HepG2 (cell line): ENCODE data around the gene MRGPRG. TPM values are rescaled to one million over a fixed set of nuclear protein-coding genes. Genes with fewer than 3 reads are reported as not detected.

Source experiments
- ATAC-seq: fragments of 200-7000 bp; cut with Tn5 transposase; 3 replicates; pipeline ENCODE4 v1.9.1; 2020; ENCODE audit warnings: mild to moderate bottlenecking, moderate library complexity
- BruUV-seq: library from RNA; stranded (reverse); fragments of 400-500 nt; replicated peaks from 2 replicates; lab custom pipeline; 2021; lab: Mats Ljungman, UMichigan
- CTCF ChIA-PET: fragments of 300-600 bp; formaldehyde crosslinking; extraction: SDS; loops from one replicate; lab custom pipeline; 2021; ENCODE audit warnings: low total read pairs, inconsistent platforms, low intra/inter-chr PET ratio; lab: Yijun Ruan, JAX
- POLR2A ChIA-PET: fragments of 350-600 bp; sonication (Branson Sonifier 250); formaldehyde crosslinking; loops from one replicate; lab custom pipeline; 2020; ENCODE audit warnings: antibody characterized with exemption, inconsistent platforms; lab: Yijun Ruan, JAX
- DNase-seq: peaks from one replicate; pipeline ENCODE4 v3.0.0-alpha.2; 2015; ENCODE audit warnings: low spot score
- FAIRE-seq: peaks from 3 replicates; lab custom pipeline; 2011; peaks lifted over from hg19 to GRCh38; lab: Jason Lieb, UNC
- H2AFZ ChIP-seq: one replicate; pipeline ENCODE4 v1.6.1; 2011; ENCODE audit warnings: low read length, inconsistent platforms
- H3K27ac ChIP-seq: fragments of 300-600 bp; 3 replicates; pipeline ENCODE4 v1.8.0; 2011; ENCODE audit warnings: mixed run types, mild to moderate bottlenecking, mixed read lengths, low read length, inconsistent platforms; ENCODE audit not compliant: insufficient read depth; ENCODE audit errors: extremely low read length
- H3K27me3 ChIP-seq, 2 experiments: fragments of 200-600 bp in 1 of 2; 2 replicates in 1 of 2; 3 replicates in 1 of 2; pipeline versions ENCODE4 v1.6.0 to v1.8.0; 2011; ENCODE audit warnings: low read length in 2 of 2, mild to moderate bottlenecking in 2 of 2, moderate library complexity in 2 of 2, inconsistent platforms in 1 of 2; ENCODE audit not compliant: insufficient read depth in 2 of 2, control insufficient read depth in 1 of 2
- H3K36me3 ChIP-seq, 2 experiments: fragments of 200-600 bp in 1 of 2; replicated peaks in 1 of 2; 2 replicates in 1 of 2; 3 replicates in 1 of 2; pipeline versions ENCODE4 v1.5.1 to v1.8.0; 2011; ENCODE audit warnings: low read length in 2 of 2, inconsistent platforms in 1 of 2; ENCODE audit not compliant: insufficient read depth in 2 of 2, control insufficient read depth in 1 of 2
- H3K4me1 ChIP-seq: 2 replicates; pipeline ENCODE4 v1.5.1; 2012; ENCODE audit warnings: low read length, inconsistent platforms; ENCODE audit not compliant: insufficient read depth
- H3K4me2 ChIP-seq: 2 replicates; pipeline ENCODE4 v1.6.0; 2011; ENCODE audit warnings: low read depth, low read length, inconsistent platforms
- H3K4me3 ChIP-seq, 3 experiments: fragments of 200-600 bp in 1 of 3; sonication (generic), shearing (Covaris generic) in 1 of 3; replicated peaks in 1 of 3; 2 replicates each; pipeline ENCODE4 v1.5.1; 2011 to 2016; ENCODE audit warnings: low read length in 3 of 3, inconsistent platforms in 2 of 3, low read depth in 2 of 3, mild to moderate bottlenecking in 2 of 3, control low read depth in 1 of 3, mixed read lengths in 1 of 3; ENCODE audit not compliant: insufficient read depth in 1 of 3
- H3K79me2 ChIP-seq: one replicate; pipeline ENCODE4 v1.6.1; 2011; ENCODE audit warnings: low read length, inconsistent platforms; ENCODE audit not compliant: insufficient read depth
- H3K9ac ChIP-seq: 2 replicates; pipeline ENCODE4 v1.6.0; 2011; ENCODE audit warnings: mild to moderate bottlenecking, low read depth, low read length, inconsistent platforms; ENCODE audit not compliant: insufficient read depth
- H3K9me3 ChIP-seq: 2 replicates; pipeline ENCODE4 v1.5.1; 2012; ENCODE audit warnings: mild to moderate bottlenecking, low read length
- H4K20me1 ChIP-seq: 2 replicates; pipeline ENCODE4 v1.6.0; 2011; ENCODE audit warnings: inconsistent platforms, mild to moderate bottlenecking, low read length, moderate library complexity; ENCODE audit not compliant: insufficient read depth
- CREB1 ChIP-seq, 2 experiments: fragments of 450-650 bp in 1 of 2; IDR thresholded peaks; 2 replicates each; pipeline ENCODE4 v1.6.1; 2016 to 2017; ENCODE audit warnings: control low read depth in 1 of 2, mild to moderate bottlenecking in 1 of 2, missing compliant biosample characterization in 1 of 2, missing genetic modification characterization in 1 of 2
- MIER2 ChIP-seq: IDR thresholded peaks from 2 replicates; pipeline ENCODE4 v1.6.1; 2016; ENCODE audit warnings: missing biosample characterization, missing genetic modification reagents
- MIXL1 ChIP-seq: IDR thresholded peaks from 2 replicates; pipeline ENCODE4 v1.6.1; 2016
- PHB2 ChIP-seq: fragments of 450-650 bp; IDR thresholded peaks from 2 replicates; pipeline ENCODE4 v1.6.1; 2018; ENCODE audit not compliant: partially characterized antibody
- POGZ ChIP-seq: sonication (generic); formaldehyde crosslinking; IDR thresholded peaks from 2 replicates; pipeline ENCODE4 v1.4.0; 2020; ENCODE audit warnings: mild to moderate bottlenecking, missing genetic modification reagents
- SALL2 ChIP-seq: sonication (generic); formaldehyde crosslinking; IDR thresholded peaks from 2 replicates; pipeline ENCODE4 v1.8.1; 2023; ENCODE audit warnings: mild to moderate bottlenecking, missing genetic modification reagents, inconsistent platforms
- ZNF382 ChIP-seq: sonication (generic); formaldehyde crosslinking; IDR thresholded peaks from 2 replicates; pipeline ENCODE4 v1.5.0; 2020; ENCODE audit warnings: missing genetic modification reagents, mild to moderate bottlenecking, borderline replicate concordance
- ZNF556 ChIP-seq: sonication (generic); formaldehyde crosslinking; IDR thresholded peaks from 2 replicates; pipeline ENCODE4 v1.4.0; 2020; ENCODE audit warnings: mild to moderate bottlenecking, missing genetic modification reagents, borderline replicate concordance
- ZNF776 ChIP-seq: sonication (generic); formaldehyde crosslinking; IDR thresholded peaks from 2 replicates; pipeline ENCODE4 v1.4.0; 2020; ENCODE audit warnings: mild to moderate bottlenecking, missing genetic modification reagents
- WGBS: methylation state at CpG from one replicate; pipeline ENCODE4 v1.1.6; 2017; ENCODE audit warnings: low lambda C conversion rate; 5-methylcytosine and 5-hydroxymethylcytosine counted together
- in situ Hi-C: cut with HindIII; loops from 2 replicates; pipeline ENCODE4 v1.10.0; 2017; ENCODE audit warnings: low pct_unique_long_range_greater_than_20kb; ENCODE audit not compliant: extremely low pct_ligation_motif_present
- intact Hi-C: fragments of 100-400 bp; cut with micrococcal nuclease; formaldehyde crosslinking; loops from one replicate; pipeline ENCODE4 v1.10.0; 2022; ENCODE audit not compliant: unreplicated experiment
- polyA plus RNA-seq, 8 experiments: library from polyadenylated mRNA; depleted of rRNA in 3 of 8; stranded (reverse) in 7 of 8; unstranded in 1 of 8; fragments of >200 nt; fragmentation: Illumina TruSeq in 4 of 8; extraction: Trizol in 4 of 8; gene quantifications; 2 replicates each; pipeline versions ENCODE4 v1.2.1 to v1.2.3, GENCODE V29; 2011 to 2016; ENCODE audit warnings: low read depth in 4 of 8, missing spikeins in 1 of 8, mixed read lengths in 1 of 8; ENCODE audit not compliant: insufficient read depth in 1 of 8
- total RNA-seq, 5 experiments: library from RNA; depleted of rRNA; stranded (reverse); fragments of >200 nt; fragmentation: Illumina TruSeq; extraction: Trizol; gene quantifications; 2 replicates each; pipeline ENCODE4 v1.2.3, GENCODE V29; 2016; ENCODE audit warnings: low read depth in 1 of 5
- TF ChIP-seq, protein P1 (sequence below): sonication (generic); formaldehyde crosslinking; IDR thresholded peaks from 2 replicates; pipeline ENCODE4 v1.4.0; 2020; ENCODE audit warnings: missing genetic modification reagents

Gene MRGPRG
- total and polyA plus RNA-seq, 2 of the 13 experiments (the other 11 are each of a cell fraction or from before 2014, with no cell fraction given): not detected

DNA sequence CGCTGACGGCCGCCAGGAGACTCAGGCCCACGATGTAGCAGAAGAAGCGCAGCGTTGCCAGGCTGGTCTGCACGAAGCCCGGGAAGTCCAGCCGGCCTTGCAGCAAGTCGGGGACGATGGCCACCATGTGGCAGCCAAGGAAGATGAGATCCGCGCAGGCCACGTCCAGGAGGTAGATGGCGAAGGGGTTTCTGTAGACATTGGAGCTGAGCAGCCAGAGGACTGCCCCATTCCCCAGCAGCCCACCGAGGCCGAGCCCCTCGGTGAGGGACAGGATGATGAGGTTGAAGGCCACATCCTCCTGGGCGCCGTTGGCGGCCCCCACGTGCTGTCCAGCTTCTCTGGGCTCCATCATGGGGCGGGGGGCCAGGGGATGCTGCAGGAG lies 9.8 kb upstream of the MRGPRG start:
- Histone ChIP-seq H4K20me1 (no peaks in the 10 kb centered on the region), H3K4me1 (no peaks in the 10 kb centered on the region), H3K9ac (no peak overlapping the region), H3K4me3 (no peak overlapping the region), H3K27me3 (peaks cover 17 to 92% of the 10 kb centered on the region in 2 experiments), H3K36me3 (no peaks in the 10 kb centered on the region), H3K9me3 (no peaks in the 10 kb centered on the region), H2AFZ (no peak overlapping the region), H3K27ac (no peak overlapping the region), H3K79me2 (no peaks in the 10 kb centered on the region), H3K4me2 (no peak overlapping the region)
- ATAC-seq (no peak), DNase-seq (no peak), FAIRE-seq (no peak)
- POLR2A ChIA-PET: no interaction called here
- no TSS peak for BruUV-seq
- in situ Hi-C loops: no loop called here
- no CpG with 5 or more reads among the region's 23 CpGs for WGBS
- CTCF ChIA-PET: no interaction called here
- TF ChIP-seq CREB1 (IDR thresholded peaks at IDR 0.05) (no peak), CREB1 (CRISPR knock-in tag; IDR thresholded peaks at IDR 0.05) (no peak), SALL2 (no peak), ZNF776 (CRISPR knock-in tag) (no peak), ZNF382 (CRISPR knock-in tag) (no peak), ZNF556 (CRISPR knock-in tag) (no peak), MIER2 (CRISPR knock-in tag) (no peak), MIXL1 (CRISPR knock-in tag) (no peak), POGZ (CRISPR knock-in tag) (no peak), PHB2 (no peak)
- TF ChIP-seq, protein P1, sequence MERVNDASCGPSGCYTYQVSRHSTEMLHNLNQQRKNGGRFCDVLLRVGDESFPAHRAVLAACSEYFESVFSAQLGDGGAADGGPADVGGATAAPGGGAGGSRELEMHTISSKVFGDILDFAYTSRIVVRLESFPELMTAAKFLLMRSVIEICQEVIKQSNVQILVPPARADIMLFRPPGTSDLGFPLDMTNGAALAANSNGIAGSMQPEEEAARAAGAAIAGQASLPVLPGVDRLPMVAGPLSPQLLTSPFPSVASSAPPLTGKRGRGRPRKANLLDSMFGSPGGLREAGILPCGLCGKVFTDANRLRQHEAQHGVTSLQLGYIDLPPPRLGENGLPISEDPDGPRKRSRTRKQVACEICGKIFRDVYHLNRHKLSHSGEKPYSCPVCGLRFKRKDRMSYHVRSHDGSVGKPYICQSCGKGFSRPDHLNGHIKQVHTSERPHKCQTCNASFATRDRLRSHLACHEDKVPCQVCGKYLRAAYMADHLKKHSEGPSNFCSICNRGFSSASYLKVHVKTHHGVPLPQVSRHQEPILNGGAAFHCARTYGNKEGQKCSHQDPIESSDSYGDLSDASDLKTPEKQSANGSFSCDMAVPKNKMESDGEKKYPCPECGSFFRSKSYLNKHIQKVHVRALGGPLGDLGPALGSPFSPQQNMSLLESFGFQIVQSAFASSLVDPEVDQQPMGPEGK (CRISPR knock-in tag): no peak
- intact Hi-C loops: no loop called here
